Ovary (tissue), 9 donors: ENCODE measurements around the gene L2HGDH. TPM values are rescaled to one million over a fixed set of nuclear protein-coding genes. Genes with fewer than 3 reads are reported as not detected.

Experiments
- DNase-seq, 5 donors: peaks; one replicate each; pipeline ENCODE4 v3.0.0-alpha.2; 2019 to 2020
- H3K27ac ChIP-seq, 2 donors: fragments of 200-600 bp; one replicate each; pipeline versions ENCODE4 v1.5.1 to v1.8.0; 2019 to 2022
- H3K27me3 ChIP-seq: fragments of 200-600 bp; one replicate; pipeline ENCODE4 v1.8.0; 2022
- H3K36me3 ChIP-seq: fragments of 200-600 bp; sonication (generic); one replicate; pipeline ENCODE4 v1.5.1; 2019
- H3K4me1 ChIP-seq: one replicate; pipeline ENCODE4 v1.8.1; 2013; ENCODE audit warnings: mild to moderate bottlenecking, moderate library complexity; ENCODE audit not compliant: insufficient read depth
- H3K4me3 ChIP-seq: fragments of 200-600 bp; sonication (generic); one replicate; pipeline ENCODE4 v1.5.1; 2017
- H3K9me3 ChIP-seq, 2 donors: fragments of 200-600 bp in 1 of 2; sonication (generic) in 1 of 2; one replicate each; pipeline versions ENCODE4 v1.5.1 to v1.8.1; 2013 to 2019; ENCODE audit warnings: mild to moderate bottlenecking in 1 of 2, moderate library complexity in 1 of 2
- EP300 ChIP-seq: sonication (generic); formaldehyde crosslinking; IDR thresholded peaks from one replicate; pipeline ENCODE4 v1.6.1; 2017; ENCODE audit warnings: antibody characterized with exemption
- POLR2A ChIP-seq: fragments of 450-650 bp; IDR thresholded peaks from one replicate; pipeline ENCODE4 v1.6.1; 2017; ENCODE audit warnings: antibody characterized with exemption, mild to moderate bottlenecking, moderate library complexity
- WGBS, 3 donors: extraction: QIAGEN DNeasy Blood & Tissue Kit in 1 of 3; methylation state at CpG; one replicate each; pipeline versions ENCODE4 v1.1.5 to v1.1.7; 2013 to 2017; 5-methylcytosine and 5-hydroxymethylcytosine counted together
- intact Hi-C, 4 donors: fragments of 100-400 bp; cut with DNase I; formaldehyde crosslinking; loops; one replicate each; pipeline versions ENCODE4 v1.11.0 to v1.15.1; 2022 to 2023
- polyA plus RNA-seq, 2 donors: library from polyadenylated mRNA; stranded (reverse); fragments of 200-250 nt in 1 of 2; fragments of 350-450 nt in 1 of 2; fragmentation: Illumina TruSeq in 1 of 2; extraction: RNeasy Lipid Tissue Mini Kit (QIAGEN cat#74804) in 1 of 2; gene quantifications; one replicate each; pipeline ENCODE4 v1.2.3, GENCODE V29; 2013 to 2014
- total RNA-seq, 7 donors: library from RNA; depleted of rRNA in 2 of 7; stranded (reverse); fragments of >200 nt in 2 of 7; fragmentation: NEBNext Ultra II Directional in 3 of 7; extraction: Animal tissue kit (Norgen Biotek cat#: 25700) in 3 of 7; gene quantifications; one replicate each; pipeline versions ENCODE4 v1.1.0 to v1.2.4, GENCODE V29; 2016 to 2023
- TF ChIP-seq, protein P1 (sequence below), 3 donors: fragments of 450-650 bp in 2 of 3; fragments of 200-600 bp in 1 of 3; IDR thresholded peaks; one replicate each; pipeline versions ENCODE4 v1.5.1 to v1.8.0; 2016 to 2022; ENCODE audit warnings: antibody characterized with exemption in 3 of 3, mild to moderate bottlenecking in 1 of 3
- donor health status: DM: no; HTN: no; CAD: no; lungs with moderate emphysema.
- donor health status: DM: no; HTN: no; CAD: no.
- donor health status: Bipolar disorder and iron deficiency.
- donor health status: DM: yes; HTN: yes; CAD: no.
- donor health status: DM: no; HTN: no; CAD: no.
- donor health status: DM: yes; HTN: yes; CAD: no.

The L2HGDH gene
- total and polyA plus RNA-seq, 9 donors: 2.3 to 5.9 (median 4.8) TPM

DNA sequence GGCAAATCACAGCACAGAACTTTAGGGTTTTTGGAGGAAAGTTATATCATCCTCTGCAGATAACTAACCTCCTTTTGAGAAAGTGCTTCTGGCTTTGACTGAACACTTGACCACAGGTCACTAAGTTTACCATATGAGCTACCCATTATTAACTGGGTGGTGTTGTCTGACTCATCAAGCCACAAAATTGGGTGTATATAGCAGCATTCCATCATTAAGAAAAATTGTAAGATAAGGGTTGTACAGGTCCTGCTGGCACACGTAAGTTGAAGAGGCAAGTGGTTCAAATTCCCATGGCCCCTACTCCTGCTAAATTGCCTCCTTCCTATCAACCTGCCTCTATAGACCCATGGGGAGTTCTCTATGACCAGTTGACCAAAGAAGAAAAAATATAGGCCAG is 39.5 kb downstream of the L2HGDH start:
- intact Hi-C loops: no loop called here
- DNase-seq: no peak
- Histone ChIP-seq H3K27me3 (no peaks in the 10 kb centered on the region), H3K4me1 (no peaks in the 10 kb centered on the region), H3K36me3 (no peaks in the 10 kb centered on the region), H3K27ac (no peak overlapping the region), H3K4me3 (no peak overlapping the region), H3K9me3 (no peaks in the 10 kb centered on the region)
- WGBS, 3 donors: 92 to 96% (median 95%) methylated on average over 1 of the region's 1 CpG
- TF ChIP-seq, protein P1, sequence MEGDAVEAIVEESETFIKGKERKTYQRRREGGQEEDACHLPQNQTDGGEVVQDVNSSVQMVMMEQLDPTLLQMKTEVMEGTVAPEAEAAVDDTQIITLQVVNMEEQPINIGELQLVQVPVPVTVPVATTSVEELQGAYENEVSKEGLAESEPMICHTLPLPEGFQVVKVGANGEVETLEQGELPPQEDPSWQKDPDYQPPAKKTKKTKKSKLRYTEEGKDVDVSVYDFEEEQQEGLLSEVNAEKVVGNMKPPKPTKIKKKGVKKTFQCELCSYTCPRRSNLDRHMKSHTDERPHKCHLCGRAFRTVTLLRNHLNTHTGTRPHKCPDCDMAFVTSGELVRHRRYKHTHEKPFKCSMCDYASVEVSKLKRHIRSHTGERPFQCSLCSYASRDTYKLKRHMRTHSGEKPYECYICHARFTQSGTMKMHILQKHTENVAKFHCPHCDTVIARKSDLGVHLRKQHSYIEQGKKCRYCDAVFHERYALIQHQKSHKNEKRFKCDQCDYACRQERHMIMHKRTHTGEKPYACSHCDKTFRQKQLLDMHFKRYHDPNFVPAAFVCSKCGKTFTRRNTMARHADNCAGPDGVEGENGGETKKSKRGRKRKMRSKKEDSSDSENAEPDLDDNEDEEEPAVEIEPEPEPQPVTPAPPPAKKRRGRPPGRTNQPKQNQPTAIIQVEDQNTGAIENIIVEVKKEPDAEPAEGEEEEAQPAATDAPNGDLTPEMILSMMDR (IDR thresholded peaks at IDR 0.05): no peak
- TF ChIP-seq POLR2A: no peak
- TF ChIP-seq EP300: no peak

DNA sequence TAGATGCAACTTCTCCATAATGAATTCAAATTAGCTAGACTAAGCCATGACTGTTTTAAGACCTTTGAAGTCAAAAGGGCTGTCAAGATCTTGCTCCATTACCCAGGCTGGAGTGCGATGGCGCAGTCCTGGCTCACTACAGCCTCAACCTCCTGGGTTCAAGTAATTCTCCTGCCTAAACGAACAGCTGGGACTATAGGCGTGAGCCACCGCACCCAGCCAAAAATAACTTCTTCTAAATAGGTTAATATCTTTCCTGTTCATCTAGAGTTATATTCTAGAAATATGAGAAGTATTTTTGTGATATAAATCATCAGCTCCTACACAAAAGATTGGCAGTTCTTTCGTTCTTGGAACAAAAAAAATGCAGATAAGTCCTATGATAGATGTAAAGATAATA is 41.1 kb downstream of the L2HGDH start:
- Histone ChIP-seq H3K36me3 (no peaks in the 10 kb centered on the region), H3K27ac (no peak overlapping the region), H3K4me3 (no peak overlapping the region), H3K4me1 (no peaks in the 10 kb centered on the region), H3K27me3 (no peaks in the 10 kb centered on the region), H3K9me3 (no peaks in the 10 kb centered on the region)
- WGBS, 3 donors: 91 to 95% (median 94%) methylated on average over 6 of the region's 6 CpGs
- TF ChIP-seq POLR2A: no peak
- TF ChIP-seq EP300: no peak
- TF ChIP-seq, protein P1 (IDR thresholded peaks at IDR 0.05): no peak
- no peak for DNase-seq
- intact Hi-C loops: no loop called here

- intact Hi-C loops: no loop called here
- Histone ChIP-seq H3K27me3 (no peaks in the 10 kb centered on the region), H3K36me3 (no peaks in the 10 kb centered on the region), H3K4me1 (no peaks in the 10 kb centered on the region), H3K9me3 (no peaks in the 10 kb centered on the region), H3K4me3 (no peak overlapping the region), H3K27ac (no peak overlapping the region)
- DNase-seq: no peak
- TF ChIP-seq EP300: no peak
- TF ChIP-seq, protein P1 (IDR thresholded peaks at IDR 0.05): no peak
- TF ChIP-seq POLR2A: no peak
Observed at GRCh38 chr14:50265029-50265428, 47.0 kb downstream of the L2HGDH start.

DNA sequence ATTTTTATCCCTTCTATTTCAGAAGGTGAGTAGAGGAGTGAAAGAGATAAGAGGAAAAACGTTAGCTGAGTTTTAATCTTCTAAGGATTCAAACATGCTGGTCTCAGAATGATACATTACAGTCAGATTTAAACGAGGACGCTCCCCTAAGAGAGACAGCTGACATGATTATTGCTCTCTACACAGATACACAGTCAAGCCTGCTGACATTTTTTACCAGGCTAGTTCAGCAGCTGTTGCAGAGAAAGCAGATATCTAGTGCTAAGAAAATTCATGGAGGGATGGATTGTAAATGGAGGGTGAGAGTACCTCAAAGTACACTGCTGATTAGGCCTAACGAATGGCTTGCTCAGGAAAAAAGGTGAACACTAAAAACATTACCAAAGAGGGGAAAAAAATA is 48.7 kb downstream of the L2HGDH start:
- Histone ChIP-seq H3K27ac (no peak overlapping the region), H3K4me1 (no peaks in the 10 kb centered on the region), H3K27me3 (no peaks in the 10 kb centered on the region), H3K4me3 (no peak overlapping the region), H3K9me3 (no peaks in the 10 kb centered on the region), H3K36me3 (no peaks in the 10 kb centered on the region)
- no peak for DNase-seq
- TF ChIP-seq POLR2A (no peak), EP300 (no peak)
- TF ChIP-seq, protein P1 (IDR thresholded peaks at IDR 0.05): no peak
- intact Hi-C loops: no loop called here
- WGBS, 3 donors: 54 to 66% (median 59%) methylated on average over 4 of the region's 4 CpGs

DNA sequence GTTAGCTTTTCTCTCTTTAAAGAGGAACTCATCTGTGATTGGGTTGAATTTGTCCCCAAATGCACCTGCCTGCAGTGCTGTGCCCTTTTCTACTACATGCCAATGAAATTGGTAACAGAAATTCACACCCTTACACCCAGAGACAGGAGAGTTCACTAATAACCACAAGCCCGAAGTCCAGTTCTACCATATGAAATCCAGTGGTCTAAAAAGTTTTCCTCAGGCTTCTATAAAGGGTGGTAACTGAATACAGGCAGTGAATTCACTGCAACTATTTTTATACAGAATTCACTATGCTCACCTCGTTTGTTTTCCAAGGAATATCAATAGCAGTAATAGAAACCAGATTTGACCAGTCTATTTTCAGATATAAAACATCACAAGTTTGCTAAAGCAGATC is 49.2 kb downstream of the L2HGDH start:
- WGBS, 3 donors: 58 to 63% (median 62%) methylated on average over 2 of the region's 2 CpGs
- TF ChIP-seq, protein P1 (IDR thresholded peaks at IDR 0.05): no peak
- TF ChIP-seq POLR2A: no peak
- no peak for TF ChIP-seq EP300
- Histone ChIP-seq H3K9me3 (no peaks in the 10 kb centered on the region), H3K27ac (no peak overlapping the region), H3K4me1 (no peaks in the 10 kb centered on the region), H3K36me3 (no peaks in the 10 kb centered on the region), H3K27me3 (no peaks in the 10 kb centered on the region), H3K4me3 (no peak overlapping the region)
- intact Hi-C loops: no loop called here
- DNase-seq: no peak
